Activated CD4-positive, alpha-beta T cell treated with anti-CD3 and anti-CD28 coated beads, Interleukin-2, amount 50 U/mL, for 16 hours (primary cell): Measurements from ENCODE around the gene GRM8.
A peak's percentile ranks its signal among the peaks of the same experiment; 100 is the strongest.

ENCODE experiments used
- DNase-seq: peaks from one replicate; pipeline ENCODE4 v3.0.0-alpha.2; 2020

GRM8 gene

GRCh38 chr7:126803060-126803665 lies 449.6 kb downstream of the GRM8 start:
- DNase-seq, result peak; percentile 58

- DNase-seq, result no peak
Observed at GRCh38 chr7:126801733-126802132, 451.0 kb downstream of the GRM8 start.

- DNase-seq, result no peak
Observed at GRCh38 chr7:126799541-126799940, 453.2 kb downstream of the GRM8 start.

GRCh38 chr7:126792521-126792920 lies 460.2 kb downstream of the GRM8 start:
- no peak for DNase-seq

GRCh38 chr7:126791306-126791705 lies 461.4 kb downstream of the GRM8 start:
- no peak for DNase-seq

- DNase-seq, result no peak
Observed at GRCh38 chr7:126790763-126791162, 462.0 kb downstream of the GRM8 start.

GRCh38 chr7:126783613-126784012 lies 469.1 kb downstream of the GRM8 start:
- no peak for DNase-seq

- DNase-seq, result no peak
Observed at GRCh38 chr7:126780993-126781392, 471.7 kb downstream of the GRM8 start.

GRCh38 chr7:126778101-126778500 lies 474.6 kb downstream of the GRM8 start:
- DNase-seq, result no peak

GRCh38 chr7:126776498-126776897 lies 476.2 kb downstream of the GRM8 start:
- no peak for DNase-seq

GRCh38 chr7:126774077-126774476 lies 478.7 kb downstream of the GRM8 start:
- DNase-seq, result no peak

- DNase-seq, result no peak
Observed at GRCh38 chr7:126768836-126769235, 483.9 kb downstream of the GRM8 start.

- no peak for DNase-seq
Observed at GRCh38 chr7:126760914-126761577, 491.7 kb downstream of the GRM8 start.

GRCh38 chr7:126755381-126755780 lies 497.4 kb downstream of the GRM8 start:
- DNase-seq, result no peak

- DNase-seq, result no peak
Observed at GRCh38 chr7:126750207-126750911, 502.4 kb downstream of the GRM8 start.

GRCh38 chr7:126728967-126729366 lies 523.8 kb downstream of the GRM8 start:
- no peak for DNase-seq

- DNase-seq, result peak; percentile 67
Observed at GRCh38 chr7:126727930-126728391, 524.8 kb downstream of the GRM8 start.

- no peak for DNase-seq
Observed at GRCh38 chr7:126723966-126724544, 528.7 kb downstream of the GRM8 start.

- no peak for DNase-seq
Observed at GRCh38 chr7:126720232-126720631, 532.5 kb downstream of the GRM8 start.

- no peak for DNase-seq
Observed at GRCh38 chr7:126718419-126718818, 534.3 kb downstream of the GRM8 start.

- no peak for DNase-seq
Observed at GRCh38 chr7:126716321-126716720, 536.4 kb downstream of the GRM8 start.

GRCh38 chr7:126715076-126715475 lies 537.7 kb downstream of the GRM8 start:
- no peak for DNase-seq

- DNase-seq, result no peak
Observed at GRCh38 chr7:126702242-126703016, 550.3 kb downstream of the GRM8 start.
